Psoas muscle (tissue), 8 donors: ENCODE data around the gene F10. TPM values are rescaled to one million over a fixed set of nuclear protein-coding genes. Genes with fewer than 3 reads are reported as not detected.
A peak's percentile ranks its signal among the peaks of the same experiment; 100 is the strongest.

ENCODE experiments used
- ATAC-seq, 4 donors: fragments of 200-7000 bp; cut with Tn5 transposase; one replicate each; pipeline ENCODE4 v1.9.1; 2020; ENCODE audit warnings: moderate library complexity in 3 of 4, mild to moderate bottlenecking in 2 of 4
- DNase-seq, 2 donors: peaks; one replicate each; pipeline ENCODE4 v3.0.0-alpha.2; 2020
- H3K27ac ChIP-seq: fragments of 200-600 bp; one replicate; pipeline ENCODE4 v1.8.0; 2022
- H3K27me3 ChIP-seq, 3 donors: fragments of 200-600 bp in 1 of 3; one replicate each; pipeline versions ENCODE4 v1.6.1 to v1.8.0; 2013 to 2022; ENCODE audit warnings: low read length in 2 of 3, mild to moderate bottlenecking in 2 of 3, moderate library complexity in 1 of 3; ENCODE audit not compliant: insufficient read depth in 3 of 3
- H3K36me3 ChIP-seq, 2 donors: fragments of 200-600 bp in 1 of 2; one replicate each; pipeline versions ENCODE4 v1.6.1 to v1.8.0; 2013 to 2022; ENCODE audit warnings: low read depth in 1 of 2, mild to moderate bottlenecking in 1 of 2, moderate library complexity in 1 of 2; ENCODE audit not compliant: insufficient read depth in 1 of 2
- H3K4me1 ChIP-seq: fragments of 200-600 bp; one replicate; pipeline ENCODE4 v1.8.0; 2022
- H3K4me3 ChIP-seq: fragments of 200-600 bp; one replicate; pipeline ENCODE4 v1.8.0; 2022; ENCODE audit warnings: mild to moderate bottlenecking
- H3K9me3 ChIP-seq: fragments of 200-600 bp; one replicate; pipeline ENCODE4 v1.8.0; 2022
- WGBS, 3 donors: extraction: QIAGEN DNeasy Blood & Tissue Kit; methylation state at CpG; one replicate each; pipeline versions ENCODE4 v1.1.6 to v1.1.7; 2013; 5-methylcytosine and 5-hydroxymethylcytosine counted together
- intact Hi-C, 2 donors: fragments of 100-400 bp; cut with DNase I; formaldehyde crosslinking; loops; one replicate each; pipeline versions ENCODE4 v1.11.0 to v1.14.2; 2022
- long read RNA-seq, 2 donors: library from polyadenylated mRNA; unstranded; transcript quantifications; one replicate each; pipeline ENCODE4 v2.0.0, GENCODE V29; 2021
- polyA plus RNA-seq, 3 donors: library from polyadenylated mRNA; stranded (reverse); fragments of 200-250 nt; gene quantifications; one replicate each; pipeline ENCODE4 v1.2.3, GENCODE V29; 2013
- total RNA-seq, 4 donors: library from RNA; stranded (reverse); fragmentation: NEBNext Ultra II Directional in 2 of 4; extraction: Animal tissue kit (Norgen Biotek cat#: 25700) in 2 of 4; gene quantifications; one replicate each; pipeline versions ENCODE4 v1.2.1 to v1.2.4, GENCODE V29; 2021 to 2023
- TF ChIP-seq, protein P1 (sequence below): fragments of 200-600 bp; IDR thresholded peaks from one replicate; pipeline ENCODE4 v1.8.0; 2022; ENCODE audit warnings: antibody characterized with exemption
- donor health status: healthy with polysubstance abuse.
- donor health status: DM: no; HTN: no; CAD: no; lungs with moderate emphysema.
- donor health status: Bipolar disorder and iron deficiency.
- donor health status: healthy.
- donor health status: DM: yes; HTN: yes; CAD: no.
- donor health status: DM: no; HTN: no; CAD: no.
- donor health status: DM: no; HTN: no; CAD: no.
- donor health status: DM: yes; HTN: yes; CAD: no.

The F10 gene
- total RNA-seq (1 to 10 TPM in 3 of 4 donors, under 1 TPM in 1; 0.63 to 4.9 (median 1.2) TPM), polyA plus RNA-seq (1 to 10 TPM; 1.5 to 2.0 (median 1.6) TPM)
- long read RNA-seq, donor 1, partial matches to known transcripts: 1 of 2 reads
- long read RNA-seq, donor 1, other reads (novel, unspliced or antisense): 0 of 2 reads
- long read RNA-seq, donor 2: 0 reads

DNA sequence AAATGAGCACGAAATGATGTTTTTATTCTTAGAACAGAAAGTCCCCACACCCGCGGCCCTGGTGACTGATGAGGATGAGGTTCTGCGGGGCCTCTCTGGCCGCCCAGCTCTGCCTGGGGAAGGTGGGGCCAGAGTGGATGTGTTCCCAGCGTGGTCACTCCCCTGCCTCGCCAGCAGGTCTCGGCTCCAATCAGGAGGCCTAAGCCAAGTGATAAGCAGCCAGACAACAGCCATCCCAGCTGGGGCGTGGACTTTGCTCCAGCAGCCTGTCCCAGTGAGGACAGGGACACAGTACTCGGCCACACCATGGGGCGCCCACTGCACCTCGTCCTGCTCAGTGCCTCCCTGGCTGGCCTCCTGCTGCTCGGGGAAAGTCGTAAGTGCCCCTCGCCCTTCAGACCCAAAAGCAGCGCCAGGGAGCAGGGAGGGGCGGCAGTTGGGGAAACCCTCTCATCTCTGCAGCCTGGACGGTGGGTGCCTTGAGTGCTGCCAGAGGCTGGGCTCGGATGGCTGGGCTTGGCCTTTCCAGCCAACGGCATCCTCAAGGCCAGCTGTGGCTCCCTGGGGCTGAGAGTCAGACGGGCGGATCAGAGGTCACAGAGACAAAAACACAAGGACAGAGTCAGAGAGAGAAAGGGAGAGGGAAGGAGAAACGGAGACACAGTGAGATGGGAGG lies at the start of gene F10:
Gene F10, plus strand, starts transcription at position 250 of the 676 bp plus-strand sequence. Its CDS starts 57 bp downstream, at position 307.
- H3K4me1 ChIP-seq: no peaks in the 10 kb centered on the region
- 27 to 43% (median 28%) methylated on average over 21 to 23 of the region's 23 CpGs for WGBS, 3 donors
- intact Hi-C loops: no loop called here
- DNase-seq: peak; percentile 46 to 78
- TF ChIP-seq, protein P1, sequence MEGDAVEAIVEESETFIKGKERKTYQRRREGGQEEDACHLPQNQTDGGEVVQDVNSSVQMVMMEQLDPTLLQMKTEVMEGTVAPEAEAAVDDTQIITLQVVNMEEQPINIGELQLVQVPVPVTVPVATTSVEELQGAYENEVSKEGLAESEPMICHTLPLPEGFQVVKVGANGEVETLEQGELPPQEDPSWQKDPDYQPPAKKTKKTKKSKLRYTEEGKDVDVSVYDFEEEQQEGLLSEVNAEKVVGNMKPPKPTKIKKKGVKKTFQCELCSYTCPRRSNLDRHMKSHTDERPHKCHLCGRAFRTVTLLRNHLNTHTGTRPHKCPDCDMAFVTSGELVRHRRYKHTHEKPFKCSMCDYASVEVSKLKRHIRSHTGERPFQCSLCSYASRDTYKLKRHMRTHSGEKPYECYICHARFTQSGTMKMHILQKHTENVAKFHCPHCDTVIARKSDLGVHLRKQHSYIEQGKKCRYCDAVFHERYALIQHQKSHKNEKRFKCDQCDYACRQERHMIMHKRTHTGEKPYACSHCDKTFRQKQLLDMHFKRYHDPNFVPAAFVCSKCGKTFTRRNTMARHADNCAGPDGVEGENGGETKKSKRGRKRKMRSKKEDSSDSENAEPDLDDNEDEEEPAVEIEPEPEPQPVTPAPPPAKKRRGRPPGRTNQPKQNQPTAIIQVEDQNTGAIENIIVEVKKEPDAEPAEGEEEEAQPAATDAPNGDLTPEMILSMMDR: no peak
- peaks cover 0 to 28% (median 0%) of the 10 kb centered on the region in 3 donors for H3K27me3 ChIP-seq
- ATAC-seq: peak in 3 of 4 donors; percentile 15 to 68 (median 42)
- H3K4me3 ChIP-seq: peak within 1 kb of the TSS; percentile 18
- H3K27ac ChIP-seq: no peak within 1 kb of the TSS
- no peaks in the 10 kb centered on the region for H3K36me3 ChIP-seq
- no peaks in the 10 kb centered on the region for H3K9me3 ChIP-seq

DNA sequence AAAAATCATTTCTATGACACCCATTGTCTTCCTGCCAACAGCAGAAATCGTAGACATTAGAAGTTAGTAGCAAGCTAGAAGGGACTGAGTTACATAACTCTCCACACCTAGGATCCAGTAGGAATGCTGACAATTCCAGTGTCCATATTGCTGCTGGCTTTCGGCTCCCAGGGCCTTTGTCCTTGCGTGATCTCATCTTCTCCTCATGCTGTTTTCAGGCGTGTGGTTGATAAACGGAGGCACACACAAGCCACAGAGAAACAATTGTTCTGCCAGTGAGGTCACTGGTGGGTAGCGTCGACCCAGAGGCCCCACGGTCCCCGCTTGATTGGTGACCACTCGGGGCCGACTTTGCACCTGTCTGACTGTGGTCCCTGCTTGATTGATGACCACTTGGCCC lies 48.7 kb upstream of the F10 start:
- Histone ChIP-seq H3K4me3 (no peak overlapping the region), H3K9me3 (no peaks in the 10 kb centered on the region), H3K4me1 (no peaks in the 10 kb centered on the region), H3K27me3 (peaks cover 0 to 10% (median 5%) of the 10 kb centered on the region in 3 donors), H3K36me3 (peaks cover 0 to 16% of the 10 kb centered on the region in 2 donors), H3K27ac (no peak overlapping the region)
- ATAC-seq (no peak), DNase-seq (peak; percentile 7 to 9)
- 81 to 83% (median 83%) methylated on average over 11 of the region's 11 CpGs for WGBS, 3 donors
- intact Hi-C loops: no loop called here
- TF ChIP-seq, protein P1: no peak

DNA sequence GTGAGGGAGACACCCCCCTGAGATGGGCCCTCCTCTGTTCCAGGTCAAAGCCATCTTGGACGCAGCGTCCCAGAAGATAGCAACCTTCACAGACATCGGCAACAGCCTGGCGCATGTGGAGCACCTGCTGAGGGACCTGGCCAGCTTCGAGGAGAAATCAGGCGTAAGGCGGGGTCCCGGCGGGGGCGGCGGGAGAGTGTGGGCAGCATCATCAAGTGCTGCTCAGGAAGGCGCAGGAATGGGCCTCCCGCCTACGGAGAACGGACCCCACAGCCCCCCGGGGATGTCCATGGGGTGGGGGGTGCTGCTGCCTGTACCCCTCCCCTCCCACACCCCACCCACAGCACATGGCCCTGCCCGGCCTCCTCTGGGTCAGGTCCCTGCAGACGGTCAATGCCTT lies 48.2 kb upstream of the F10 start:
- 88 to 91% (median 90%) methylated on average over 17 to 18 of the region's 18 CpGs for WGBS, 3 donors
- DNase-seq: peak; percentile 9 to 32
- peaks cover 0 to 18% of the 10 kb centered on the region in 2 donors for H3K36me3 ChIP-seq

DNA sequence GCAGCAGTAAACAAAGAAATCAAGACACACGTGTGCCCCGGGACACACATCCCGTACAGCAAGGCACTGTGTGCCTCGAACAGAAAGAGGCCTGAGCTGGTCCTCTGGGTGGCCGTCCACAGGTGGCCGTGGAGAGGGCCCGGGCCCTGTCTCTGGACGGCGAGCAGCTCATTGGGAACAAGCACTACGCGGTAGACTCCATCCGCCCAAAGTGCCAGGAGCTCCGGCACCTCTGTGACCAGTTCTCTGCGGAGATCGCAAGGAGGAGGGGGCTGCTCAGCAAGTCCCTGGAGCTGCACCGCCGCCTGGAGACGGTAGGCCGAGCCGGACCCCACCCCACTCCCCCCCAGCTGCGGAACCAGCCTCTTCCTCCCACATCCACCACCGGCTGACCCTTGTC lies 47.7 kb upstream of the F10 start:
- 94 to 96% (median 94%) methylated on average over 22 of the region's 22 CpGs for WGBS, 3 donors
- Histone ChIP-seq H3K27ac (no peak overlapping the region), H3K4me1 (no peaks in the 10 kb centered on the region), H3K27me3 (peaks cover 0 to 15% (median 7%) of the 10 kb centered on the region in 3 donors), H3K36me3 (peaks cover 0 to 18% of the 10 kb centered on the region in 2 donors), H3K9me3 (no peaks in the 10 kb centered on the region), H3K4me3 (no peak overlapping the region)
- intact Hi-C loops: no loop called here
- no peak for ATAC-seq
- TF ChIP-seq, protein P1: no peak
- DNase-seq: peak; percentile 4 to 40

More for the DNA sequence above, 48.2 kb upstream of the F10 start:
- H3K4me1 ChIP-seq: no peaks in the 10 kb centered on the region
- no peaks in the 10 kb centered on the region for H3K9me3 ChIP-seq
- intact Hi-C loops: no loop called here
- H3K27me3 ChIP-seq: peaks cover 0 to 13% (median 5%) of the 10 kb centered on the region in 3 donors
- no peak overlapping the region for H3K27ac ChIP-seq
- H3K4me3 ChIP-seq: no peak overlapping the region
- TF ChIP-seq, protein P1: no peak
- no peak for ATAC-seq
